Suprapubic skin (tissue), 4 donors: ENCODE data around the gene MAP4.

ENCODE experiments used
- CTCF ChIP-seq, 2 donors: fragments of 200-600 bp in 1 of 2; fragments of 450-650 bp in 1 of 2; sonication (generic) in 1 of 2; IDR thresholded peaks; one replicate each; pipeline ENCODE4 v1.5.1; 2016 to 2019; ENCODE audit warnings: antibody characterized with exemption in 2 of 2, mild to moderate bottlenecking in 1 of 2, moderate library complexity in 1 of 2
- EP300 ChIP-seq: sonication (generic); formaldehyde crosslinking; IDR thresholded peaks from one replicate; pipeline ENCODE4 v1.6.1; 2017; ENCODE audit warnings: antibody characterized with exemption
- POLR2A ChIP-seq, 2 donors: fragments of 450-650 bp; IDR thresholded peaks; one replicate each; pipeline ENCODE4 v1.6.1; 2017; ENCODE audit warnings: antibody characterized with exemption in 2 of 2, mild to moderate bottlenecking in 2 of 2, moderate library complexity in 2 of 2
- POLR2AphosphoS5 ChIP-seq, 3 donors: sonication (generic); formaldehyde crosslinking; IDR thresholded peaks; one replicate each; pipeline ENCODE4 v1.6.1; 2017; ENCODE audit warnings: antibody characterized with exemption in 3 of 3

GRCh38 chr3:47885168-47885567 lies 131.0 kb downstream of the MAP4 start:
- TF ChIP-seq CTCF (IDR thresholded peaks at IDR 0.05), result no peak
- no peak for TF ChIP-seq POLR2A (IDR thresholded peaks at IDR 0.05)
- no peak for TF ChIP-seq EP300
- no peak for TF ChIP-seq POLR2AphosphoS5 (IDR thresholded peaks at IDR 0.05)
